Loucy (cell line): ENCODE measurements around the gene OR6C6.
"Not testable (repeated sequence)": the region's sequence is repeated elsewhere in the genome, so short reads cannot be mapped to it uniquely, and the experiment has no call there.

ENCODE experiments used
- H2AFZ ChIP-seq: fragments of 200-600 bp; sonication (generic); 2 replicates; pipeline ENCODE4 v1.6.0; 2016; ENCODE audit warnings: antibody characterized with exemption, mild to moderate bottlenecking, low read length, moderate library complexity
- H3F3A ChIP-seq: fragments of 200-600 bp; 2 replicates; pipeline ENCODE4 v1.6.0; 2016; ENCODE audit warnings: antibody characterized with exemption, low read depth, mild to moderate bottlenecking
- H3K27me3 ChIP-seq: fragments of 200-600 bp; sonication (generic); 2 replicates; pipeline ENCODE4 v1.6.1; 2014; ENCODE audit warnings: low read length, mild to moderate bottlenecking; ENCODE audit not compliant: insufficient read depth, poor library complexity, severe bottlenecking
- H3K36me3 ChIP-seq: fragments of 200-600 bp; sonication (generic); 2 replicates; pipeline ENCODE4 v1.6.1; 2016; ENCODE audit warnings: low read length; ENCODE audit not compliant: insufficient read depth
- H3K4me1 ChIP-seq: fragments of 200-600 bp; sonication (generic); 2 replicates; pipeline ENCODE4 v1.5.1; 2014; ENCODE audit warnings: low read length, mild to moderate bottlenecking; ENCODE audit not compliant: insufficient read depth, poor library complexity, severe bottlenecking
- H3K4me2 ChIP-seq: fragments of 200-600 bp; sonication (generic); 2 replicates; pipeline ENCODE4 v1.6.0; 2014; ENCODE audit warnings: antibody characterized with exemption, low read length, low read depth, mild to moderate bottlenecking; ENCODE audit not compliant: poor library complexity, severe bottlenecking
- H3K4me3 ChIP-seq: fragments of 200-600 bp; sonication (generic); 2 replicates; pipeline ENCODE4 v1.5.1; 2014; ENCODE audit warnings: low read length, mild to moderate bottlenecking, mixed read lengths; ENCODE audit not compliant: poor library complexity, severe bottlenecking
- H3K79me2 ChIP-seq: fragments of 200-600 bp; sonication (generic); 2 replicates; pipeline ENCODE4 v1.6.1; 2014; ENCODE audit warnings: low read length; ENCODE audit not compliant: insufficient read depth
- H3K9ac ChIP-seq: fragments of 200-600 bp; sonication (generic); 2 replicates; pipeline ENCODE4 v1.6.0; 2014; ENCODE audit warnings: mild to moderate bottlenecking, low read depth, low read length, moderate library complexity; ENCODE audit not compliant: poor library complexity, severe bottlenecking
- H3K9me2 ChIP-seq: fragments of 200-600 bp; sonication (generic); replicated peaks from 2 replicates; pipeline ENCODE4 v1.6.1; 2016; ENCODE audit warnings: low read depth, low read length, mixed read lengths
- H3K9me3 ChIP-seq: fragments of 200-600 bp; sonication (generic); 2 replicates; pipeline ENCODE4 v1.6.1; 2014; ENCODE audit warnings: mild to moderate bottlenecking, antibody characterized with exemption, low read length, low read depth; ENCODE audit not compliant: insufficient read depth
- H4K20me1 ChIP-seq: fragments of 200-600 bp; sonication (generic); 2 replicates; pipeline ENCODE4 v1.6.0; 2014; ENCODE audit warnings: antibody characterized with exemption, low read length, mild to moderate bottlenecking; ENCODE audit not compliant: insufficient read depth, poor library complexity, severe bottlenecking
- CTCF ChIP-seq: fragments of 200-600 bp; sonication (generic); conservative IDR thresholded peaks from 2 replicates; pipeline ENCODE4 v1.5.1; 2014; ENCODE audit warnings: mild to moderate bottlenecking, antibody characterized with exemption, low read length
- EZH2phosphoT487 ChIP-seq: fragments of 200-600 bp; IDR thresholded peaks from 2 replicates; pipeline ENCODE4 v1.6.1; 2018; ENCODE audit warnings: antibody characterized with exemption, mild to moderate bottlenecking, moderate library complexity, borderline replicate concordance

OR6C6 gene

GRCh38 chr12:55296469-55296868, at the start of gene OR6C6:
TSS of gene OR6C6 (minus strand) at chr12:55296569. CDS start at chr12:55295232, 1,337 bp downstream.
- no peaks in the 10 kb centered on the region for H3K79me2 ChIP-seq
- no peaks in the 10 kb centered on the region for H3K9me2 ChIP-seq
- no peaks in the 10 kb centered on the region for H3K9me3 ChIP-seq
- no peaks in the 10 kb centered on the region for H3K27me3 ChIP-seq
- TF ChIP-seq EZH2phosphoT487 (no peak), CTCF (no peak)
- no peak within 1 kb of the TSS for H2AFZ ChIP-seq
- no peaks in the 10 kb centered on the region for H3F3A ChIP-seq
- H3K4me3 ChIP-seq, result no peak within 1 kb of the TSS
- no peaks in the 10 kb centered on the region for H3K36me3 ChIP-seq
- H4K20me1 ChIP-seq, result no peaks in the 10 kb centered on the region
- no peaks in the 10 kb centered on the region for H3K4me1 ChIP-seq
- H3K4me2 ChIP-seq, result no peak within 1 kb of the TSS
- H3K9ac ChIP-seq, result no peak within 1 kb of the TSS

DNA sequence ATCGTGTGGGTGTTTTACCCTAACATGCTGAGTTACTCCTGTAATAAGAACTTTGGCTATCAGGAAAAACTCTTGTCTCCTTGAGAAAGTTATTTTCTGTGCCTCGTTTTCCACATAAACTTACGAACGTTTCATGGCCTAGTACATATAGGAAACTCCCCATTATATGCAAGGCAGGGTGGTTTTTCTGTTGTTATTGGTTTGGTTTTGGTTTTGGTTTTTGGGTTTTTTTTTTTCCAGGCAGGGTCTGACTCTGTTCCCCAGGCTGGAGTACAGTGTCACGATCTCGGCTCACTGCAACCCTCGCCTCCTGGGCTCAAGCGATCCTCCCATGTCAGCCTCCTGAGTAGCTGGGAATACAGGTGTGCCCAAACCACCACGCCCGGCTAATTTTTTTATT, 39.6 kb upstream of the OR6C6 start:
- H3K9me2 ChIP-seq, result no peaks in the 10 kb centered on the region
- H3K36me3 ChIP-seq, result no peaks in the 10 kb centered on the region
- H3F3A ChIP-seq, result no peaks in the 10 kb centered on the region
- no peak for TF ChIP-seq EZH2phosphoT487
- no peak for TF ChIP-seq CTCF
- no peak overlapping the region for H2AFZ ChIP-seq
- H3K79me2 ChIP-seq, result no peaks in the 10 kb centered on the region
- no peaks in the 10 kb centered on the region for H3K4me1 ChIP-seq
- H4K20me1 ChIP-seq, result no peaks in the 10 kb centered on the region
- H3K9me3 ChIP-seq, result no peaks in the 10 kb centered on the region
- H3K27me3 ChIP-seq, result peaks cover 4% of the 10 kb centered on the region
- H3K4me2 ChIP-seq, result no peak overlapping the region
- H3K4me3 ChIP-seq, result no peak overlapping the region
- H3K9ac ChIP-seq, result no peak overlapping the region

- H3F3A ChIP-seq, result no peaks in the 10 kb centered on the region
Measured at GRCh38 chr12:55330446-55330845, 34.1 kb upstream of the OR6C6 start, which contains the start of gene OR6C3. TSS of gene OR6C3 (plus strand) at chr12:55330746. CDS start at chr12:55331701, 955 bp downstream.

GRCh38 chr12:55325801-55326200, 29.4 kb upstream of the OR6C6 start:
- not testable (repeated sequence) for H3K79me2 ChIP-seq, H4K20me1 ChIP-seq, H3K4me2 ChIP-seq, H3K36me3 ChIP-seq, H2AFZ ChIP-seq, H3K9me3 ChIP-seq, H3K27me3 ChIP-seq, H3K9me2 ChIP-seq, H3K4me1 ChIP-seq, H3K4me3 ChIP-seq, H3F3A ChIP-seq, H3K9ac ChIP-seq

More at GRCh38 chr12:55330446-55330845, 34.1 kb upstream of the OR6C6 start, which contains the start of gene OR6C3:
- no peak for TF ChIP-seq CTCF
- TF ChIP-seq EZH2phosphoT487, result no peak
- H3K9me3 ChIP-seq, result no peaks in the 10 kb centered on the region
- H3K4me2 ChIP-seq, result no peak within 1 kb of the TSS
- no peaks in the 10 kb centered on the region for H3K9me2 ChIP-seq
- H3K27me3 ChIP-seq, result no peaks in the 10 kb centered on the region
- H3K36me3 ChIP-seq, result no peaks in the 10 kb centered on the region
- H2AFZ ChIP-seq, result no peak within 1 kb of the TSS
- no peaks in the 10 kb centered on the region for H3K79me2 ChIP-seq
- no peaks in the 10 kb centered on the region for H4K20me1 ChIP-seq
- no peak within 1 kb of the TSS for H3K4me3 ChIP-seq
- no peak within 1 kb of the TSS for H3K9ac ChIP-seq
- H3K4me1 ChIP-seq, result no peaks in the 10 kb centered on the region
